GM23338 (cell line): Measurements from ENCODE around the gene SNX3. TPM values are rescaled to one million over a fixed set of nuclear protein-coding genes. Genes with fewer than 3 reads are reported as not detected.

Experiments used
- ATAC-seq: fragments of 200-7000 bp; cut with Tn5 transposase; 3 replicates; pipeline ENCODE4 v1.9.1; 2020
- DNase-seq: peaks from one replicate; pipeline ENCODE4 v3.0.0-alpha.2; 2015; ENCODE audit warnings: low spot score
- H2AFZ ChIP-seq: fragments of 200-600 bp; sonication (generic); 2 replicates; pipeline ENCODE4 v1.8.0; 2016; ENCODE audit warnings: antibody characterized with exemption, mild to moderate bottlenecking, moderate library complexity
- H3F3A ChIP-seq: fragments of 200-600 bp; sonication (generic); replicated peaks from 2 replicates; pipeline ENCODE4 v1.8.0; 2017; ENCODE audit warnings: antibody characterized with exemption, mixed run types, low read depth
- H3K27ac ChIP-seq: fragments of 200-600 bp; sonication (generic); 2 replicates; pipeline ENCODE4 v1.6.1; 2016; ENCODE audit warnings: low read depth
- H3K27me3 ChIP-seq: fragments of 200-600 bp; sonication (generic); 2 replicates; pipeline ENCODE4 v1.8.0; 2016; ENCODE audit warnings: mild to moderate bottlenecking, mixed run types, moderate library complexity; ENCODE audit not compliant: insufficient read depth
- H3K36me3 ChIP-seq: fragments of 200-600 bp; sonication (generic); 2 replicates; pipeline ENCODE4 v1.8.0; 2016; ENCODE audit warnings: mild to moderate bottlenecking; ENCODE audit not compliant: insufficient read depth
- H3K4me1 ChIP-seq: fragments of 200-600 bp; sonication (generic); 2 replicates; pipeline ENCODE4 v1.8.0; 2016; ENCODE audit warnings: mild to moderate bottlenecking, moderate library complexity; ENCODE audit not compliant: insufficient read depth
- H3K4me2 ChIP-seq: fragments of 200-600 bp; sonication (generic); 2 replicates; pipeline ENCODE4 v1.7.1; 2017; ENCODE audit warnings: mixed run types
- H3K4me3 ChIP-seq: fragments of 200-600 bp; sonication (generic); 2 replicates; pipeline ENCODE4 v1.6.1; 2016; ENCODE audit warnings: mixed run types
- H3K79me2 ChIP-seq: fragments of 200-600 bp; sonication (generic); replicated peaks from 2 replicates; pipeline ENCODE4 v1.8.0; 2017; ENCODE audit warnings: mild to moderate bottlenecking; ENCODE audit not compliant: insufficient read depth
- H3K9me2 ChIP-seq: fragments of 200-600 bp; sonication (generic); 2 replicates; pipeline ENCODE4 v1.8.0; 2017; ENCODE audit not compliant: insufficient read depth
- H4K20me1 ChIP-seq: fragments of 200-600 bp; sonication (generic); replicated peaks from 2 replicates; pipeline ENCODE4 v1.8.0; 2017; ENCODE audit warnings: mild to moderate bottlenecking; ENCODE audit not compliant: insufficient read depth
- H3K27ac Mint-ChIP-seq: 2 replicates; pipeline ENCODE4 v1.8.0; 2020; ENCODE audit warnings: inconsistent platforms, mild to moderate bottlenecking, moderate library complexity, mixed read lengths
- H3K27me3 Mint-ChIP-seq: 3 replicates; pipeline ENCODE4 v1.8.0; 2022; ENCODE audit warnings: low read depth, mild to moderate bottlenecking, moderate library complexity, mixed read lengths, inconsistent platforms; ENCODE audit not compliant: insufficient read depth, poor library complexity
- H3K36me3 Mint-ChIP-seq: 3 replicates; pipeline ENCODE4 v1.8.0; 2021; ENCODE audit warnings: low read depth, mild to moderate bottlenecking, inconsistent platforms, moderate library complexity, mixed read lengths
- H3K4me1 Mint-ChIP-seq: 3 replicates; pipeline ENCODE4 v1.8.0; 2020; ENCODE audit warnings: mild to moderate bottlenecking, inconsistent platforms, mixed read lengths
- H3K4me3 Mint-ChIP-seq: 3 replicates; pipeline ENCODE4 v1.8.0; 2021; ENCODE audit warnings: moderate library complexity, mild to moderate bottlenecking, inconsistent platforms, mixed read lengths
- H3K9me3 Mint-ChIP-seq: 3 replicates; pipeline ENCODE4 v1.8.0; 2020; ENCODE audit warnings: moderate library complexity, mild to moderate bottlenecking, inconsistent platforms, mixed read lengths
- CREB1 ChIP-seq: fragments of 250-450 bp; sonication (Bioruptor Pico); IDR thresholded peaks from 2 replicates; pipeline ENCODE4 v1.5.0; 2020; ENCODE audit warnings: low read depth, mild to moderate bottlenecking, moderate library complexity
- POLR2AphosphoS5 ChIP-seq: IDR thresholded peaks from 2 replicates; pipeline ENCODE4 v1.6.1; 2016; ENCODE audit warnings: antibody characterized with exemption, low read depth
- STAT1 ChIP-seq: IDR thresholded peaks from one replicate; pipeline ENCODE4 v1.6.1; 2016; ENCODE audit warnings: antibody characterized with exemption; ENCODE audit not compliant: unreplicated experiment
- long read RNA-seq: library from polyadenylated mRNA; unstranded; transcript quantifications from one replicate; pipeline ENCODE4 v2.0.0, GENCODE V29; 2020; ENCODE audit not compliant: unreplicated experiment
- polyA plus RNA-seq: library from polyadenylated mRNA; unstranded; fragments of >200 nt; fragmentation: Nextera tagmentation; extraction: Ambion mirVana; gene quantifications from 2 replicates; pipeline ENCODE4 v1.2.1, GENCODE V29; 2016
- total RNA-seq: library from RNA; depleted of rRNA; stranded (reverse); fragments of >200 nt; shearing (Covaris generic); gene quantifications from 2 replicates; pipeline ENCODE4 v1.2.3, GENCODE V29; 2014; rRNA removed
- TF ChIP-seq, protein P1 (sequence below): IDR thresholded peaks from 2 replicates; pipeline ENCODE4 v1.6.1; 2016; ENCODE audit warnings: antibody characterized with exemption
- TF ChIP-seq, protein P2 (sequence below), 2 experiments: fragments of 200-600 bp in 1 of 2; sonication (generic) in 1 of 2; conservative IDR thresholded peaks; 2 replicates each; pipeline versions ENCODE4 v1.5.1 to v1.6.1; 2016 to 2017; ENCODE audit warnings: antibody characterized with exemption in 2 of 2, low read depth in 2 of 2, mild to moderate bottlenecking in 2 of 2, moderate library complexity in 1 of 2
- TF ChIP-seq, protein P3 (sequence below): fragments of 250-450 bp; sonication (Bioruptor Pico); IDR thresholded peaks from 2 replicates; pipeline ENCODE4 v1.5.0; 2020; ENCODE audit warnings: mild to moderate bottlenecking, moderate library complexity

SNX3 gene
- total RNA-seq = 79.3 and 87.2 TPM in 2 replicates
- 123 and 125 TPM in 2 replicates for polyA plus RNA-seq
- long read RNA-seq, transcript SNX3-201 (4 exons, 1,755 nt) = major isoform, 67 of 73 reads
- long read RNA-seq, partial matches to known transcripts = 2 of 73 reads
- long read RNA-seq, other reads (novel, unspliced or antisense) = 1 of 73 reads

DNA sequence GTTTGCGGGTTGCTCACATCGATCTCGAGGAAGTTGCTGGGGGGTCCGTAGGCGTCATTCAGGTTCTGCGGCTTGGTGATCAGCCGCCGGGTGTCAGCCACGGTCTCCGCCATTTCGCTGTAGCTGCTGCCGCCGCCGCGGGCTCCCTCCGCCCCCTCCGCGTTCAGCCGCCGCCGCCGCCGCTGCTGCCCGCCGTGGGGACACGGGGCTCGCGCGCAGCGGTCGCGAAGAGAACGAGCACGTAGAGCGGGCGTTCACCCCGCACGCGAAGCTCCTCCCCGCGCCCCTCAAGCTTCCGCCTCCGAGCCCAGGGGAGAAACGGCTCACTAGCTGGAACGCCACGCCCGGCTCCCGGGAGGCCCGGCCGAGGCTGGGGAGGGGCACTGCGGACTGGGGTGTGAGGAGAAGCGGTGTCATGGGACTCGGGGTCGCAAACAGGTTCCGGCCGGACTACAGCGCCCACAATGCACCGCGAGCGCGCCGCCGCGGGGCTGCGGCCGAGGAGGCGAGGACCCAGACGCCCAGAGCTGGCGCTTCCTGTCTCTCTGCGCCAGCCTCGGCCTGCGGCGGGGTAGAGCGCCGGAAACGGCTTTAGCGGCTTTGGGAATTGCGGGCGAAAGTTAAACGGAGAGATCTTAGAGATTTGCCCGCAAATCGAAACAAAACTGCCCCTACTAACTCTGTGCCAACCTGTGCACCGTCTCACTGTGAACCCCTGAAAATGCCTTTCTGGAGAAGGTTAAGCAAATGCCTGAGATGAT, at the start of gene SNX3:
TSS of gene SNX3 (minus strand) at position 232 of the 761 bp plus-strand sequence. CDS start at position 113, 119 bp downstream.
- H3K79me2 ChIP-seq = peaks cover 40% of the 10 kb centered on the region
- DNase-seq (peak; percentile 95), ATAC-seq (peak; percentile 94)
- H3K4me3 Mint-ChIP-seq = peak within 1 kb of the TSS; percentile 85
- no peaks in the 10 kb centered on the region for H3K9me2 ChIP-seq
- no peaks in the 10 kb centered on the region for H3K9me3 Mint-ChIP-seq
- peak within 1 kb of the TSS; percentile 96 for H3K27ac Mint-ChIP-seq
- peak within 1 kb of the TSS; percentile 86 for H3K27ac ChIP-seq
- no peaks in the 10 kb centered on the region for H3K36me3 ChIP-seq
- peak within 1 kb of the TSS; percentile 85 for H3K4me2 ChIP-seq
- H3K4me1 ChIP-seq = peaks cover 10% of the 10 kb centered on the region
- H3K4me3 ChIP-seq = peak within 1 kb of the TSS; percentile 98
- H3K36me3 Mint-ChIP-seq = no peaks in the 10 kb centered on the region
- H4K20me1 ChIP-seq = 0 out of 2 replicates have a peak, but pooled peaks cover 7% of the 10 kb centered on the region
- peaks cover 2% of the 10 kb centered on the region; the same call in 1 of the 2 replicates for H3F3A ChIP-seq
- H2AFZ ChIP-seq = peak within 1 kb of the TSS; percentile 98
- TF ChIP-seq, protein P1, sequence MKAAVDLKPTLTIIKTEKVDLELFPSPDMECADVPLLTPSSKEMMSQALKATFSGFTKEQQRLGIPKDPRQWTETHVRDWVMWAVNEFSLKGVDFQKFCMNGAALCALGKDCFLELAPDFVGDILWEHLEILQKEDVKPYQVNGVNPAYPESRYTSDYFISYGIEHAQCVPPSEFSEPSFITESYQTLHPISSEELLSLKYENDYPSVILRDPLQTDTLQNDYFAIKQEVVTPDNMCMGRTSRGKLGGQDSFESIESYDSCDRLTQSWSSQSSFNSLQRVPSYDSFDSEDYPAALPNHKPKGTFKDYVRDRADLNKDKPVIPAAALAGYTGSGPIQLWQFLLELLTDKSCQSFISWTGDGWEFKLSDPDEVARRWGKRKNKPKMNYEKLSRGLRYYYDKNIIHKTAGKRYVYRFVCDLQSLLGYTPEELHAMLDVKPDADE = peak; percentile 74
- TF ChIP-seq POLR2AphosphoS5 (peak; percentile 67), CREB1 (CRISPR knock-in tag) (peak; percentile 6; the same call in 1 of the 2 replicates), STAT1 (no peak)
- TF ChIP-seq, protein P2, sequence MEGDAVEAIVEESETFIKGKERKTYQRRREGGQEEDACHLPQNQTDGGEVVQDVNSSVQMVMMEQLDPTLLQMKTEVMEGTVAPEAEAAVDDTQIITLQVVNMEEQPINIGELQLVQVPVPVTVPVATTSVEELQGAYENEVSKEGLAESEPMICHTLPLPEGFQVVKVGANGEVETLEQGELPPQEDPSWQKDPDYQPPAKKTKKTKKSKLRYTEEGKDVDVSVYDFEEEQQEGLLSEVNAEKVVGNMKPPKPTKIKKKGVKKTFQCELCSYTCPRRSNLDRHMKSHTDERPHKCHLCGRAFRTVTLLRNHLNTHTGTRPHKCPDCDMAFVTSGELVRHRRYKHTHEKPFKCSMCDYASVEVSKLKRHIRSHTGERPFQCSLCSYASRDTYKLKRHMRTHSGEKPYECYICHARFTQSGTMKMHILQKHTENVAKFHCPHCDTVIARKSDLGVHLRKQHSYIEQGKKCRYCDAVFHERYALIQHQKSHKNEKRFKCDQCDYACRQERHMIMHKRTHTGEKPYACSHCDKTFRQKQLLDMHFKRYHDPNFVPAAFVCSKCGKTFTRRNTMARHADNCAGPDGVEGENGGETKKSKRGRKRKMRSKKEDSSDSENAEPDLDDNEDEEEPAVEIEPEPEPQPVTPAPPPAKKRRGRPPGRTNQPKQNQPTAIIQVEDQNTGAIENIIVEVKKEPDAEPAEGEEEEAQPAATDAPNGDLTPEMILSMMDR (conservative IDR thresholded peaks at IDR 0.05; ENCODE audit: low read depth in 2 of 2) = no peak
- no peaks in the 10 kb centered on the region for H3K27me3 ChIP-seq
- H3K27me3 Mint-ChIP-seq = no peaks in the 10 kb centered on the region
- no peaks in the 10 kb centered on the region; the same call in 2 of the 3 replicates for H3K4me1 Mint-ChIP-seq

DNA sequence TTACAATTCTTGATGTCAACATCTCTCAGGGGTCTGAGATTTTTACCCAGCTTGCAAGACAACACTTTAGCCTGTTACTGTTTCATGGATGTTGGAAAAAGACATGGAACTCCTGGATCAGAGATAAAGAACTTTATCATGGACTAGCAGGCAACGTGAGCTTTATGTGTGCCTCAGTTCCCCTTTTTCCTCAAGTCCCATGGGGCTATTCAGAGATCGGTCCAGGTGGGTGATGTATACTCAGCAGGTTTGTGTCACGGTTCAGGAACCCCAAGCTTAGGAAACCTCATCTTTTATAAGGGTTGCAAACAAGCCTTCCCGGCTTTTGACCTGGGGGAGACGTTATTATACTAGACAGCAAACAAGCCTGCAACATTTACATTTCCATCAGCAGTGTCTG, 49.0 kb upstream of the SNX3 start:
- H3K4me1 Mint-ChIP-seq = peaks cover 9% of the 10 kb centered on the region; the same call in 2 of the 3 replicates
- Histone ChIP-seq H3K9me2 (no peaks in the 10 kb centered on the region), H3K27ac (no peak overlapping the region), H3K27me3 (no peaks in the 10 kb centered on the region), H4K20me1 (no peaks in the 10 kb centered on the region; the same call in 1 of the 2 replicates), H2AFZ (no peak overlapping the region), H3K36me3 (no peaks in the 10 kb centered on the region), H3K4me1 (peaks cover 6% of the 10 kb centered on the region; the same call in 1 of the 2 replicates), H3K4me2 (no peak overlapping the region), H3K4me3 (no peak overlapping the region), H3F3A (no peaks in the 10 kb centered on the region), H3K79me2 (no peaks in the 10 kb centered on the region)
- H3K9me3 Mint-ChIP-seq = no peaks in the 10 kb centered on the region
- no peak overlapping the region for H3K4me3 Mint-ChIP-seq
- H3K27ac Mint-ChIP-seq = no peak overlapping the region
- H3K27me3 Mint-ChIP-seq = peaks cover 6% of the 10 kb centered on the region
- no peaks in the 10 kb centered on the region for H3K36me3 Mint-ChIP-seq
- ATAC-seq (no peak), DNase-seq (no peak)
- TF ChIP-seq, protein P1 = no peak
- no peak for TF ChIP-seq CREB1 (CRISPR knock-in tag)
- TF ChIP-seq, protein P3, sequence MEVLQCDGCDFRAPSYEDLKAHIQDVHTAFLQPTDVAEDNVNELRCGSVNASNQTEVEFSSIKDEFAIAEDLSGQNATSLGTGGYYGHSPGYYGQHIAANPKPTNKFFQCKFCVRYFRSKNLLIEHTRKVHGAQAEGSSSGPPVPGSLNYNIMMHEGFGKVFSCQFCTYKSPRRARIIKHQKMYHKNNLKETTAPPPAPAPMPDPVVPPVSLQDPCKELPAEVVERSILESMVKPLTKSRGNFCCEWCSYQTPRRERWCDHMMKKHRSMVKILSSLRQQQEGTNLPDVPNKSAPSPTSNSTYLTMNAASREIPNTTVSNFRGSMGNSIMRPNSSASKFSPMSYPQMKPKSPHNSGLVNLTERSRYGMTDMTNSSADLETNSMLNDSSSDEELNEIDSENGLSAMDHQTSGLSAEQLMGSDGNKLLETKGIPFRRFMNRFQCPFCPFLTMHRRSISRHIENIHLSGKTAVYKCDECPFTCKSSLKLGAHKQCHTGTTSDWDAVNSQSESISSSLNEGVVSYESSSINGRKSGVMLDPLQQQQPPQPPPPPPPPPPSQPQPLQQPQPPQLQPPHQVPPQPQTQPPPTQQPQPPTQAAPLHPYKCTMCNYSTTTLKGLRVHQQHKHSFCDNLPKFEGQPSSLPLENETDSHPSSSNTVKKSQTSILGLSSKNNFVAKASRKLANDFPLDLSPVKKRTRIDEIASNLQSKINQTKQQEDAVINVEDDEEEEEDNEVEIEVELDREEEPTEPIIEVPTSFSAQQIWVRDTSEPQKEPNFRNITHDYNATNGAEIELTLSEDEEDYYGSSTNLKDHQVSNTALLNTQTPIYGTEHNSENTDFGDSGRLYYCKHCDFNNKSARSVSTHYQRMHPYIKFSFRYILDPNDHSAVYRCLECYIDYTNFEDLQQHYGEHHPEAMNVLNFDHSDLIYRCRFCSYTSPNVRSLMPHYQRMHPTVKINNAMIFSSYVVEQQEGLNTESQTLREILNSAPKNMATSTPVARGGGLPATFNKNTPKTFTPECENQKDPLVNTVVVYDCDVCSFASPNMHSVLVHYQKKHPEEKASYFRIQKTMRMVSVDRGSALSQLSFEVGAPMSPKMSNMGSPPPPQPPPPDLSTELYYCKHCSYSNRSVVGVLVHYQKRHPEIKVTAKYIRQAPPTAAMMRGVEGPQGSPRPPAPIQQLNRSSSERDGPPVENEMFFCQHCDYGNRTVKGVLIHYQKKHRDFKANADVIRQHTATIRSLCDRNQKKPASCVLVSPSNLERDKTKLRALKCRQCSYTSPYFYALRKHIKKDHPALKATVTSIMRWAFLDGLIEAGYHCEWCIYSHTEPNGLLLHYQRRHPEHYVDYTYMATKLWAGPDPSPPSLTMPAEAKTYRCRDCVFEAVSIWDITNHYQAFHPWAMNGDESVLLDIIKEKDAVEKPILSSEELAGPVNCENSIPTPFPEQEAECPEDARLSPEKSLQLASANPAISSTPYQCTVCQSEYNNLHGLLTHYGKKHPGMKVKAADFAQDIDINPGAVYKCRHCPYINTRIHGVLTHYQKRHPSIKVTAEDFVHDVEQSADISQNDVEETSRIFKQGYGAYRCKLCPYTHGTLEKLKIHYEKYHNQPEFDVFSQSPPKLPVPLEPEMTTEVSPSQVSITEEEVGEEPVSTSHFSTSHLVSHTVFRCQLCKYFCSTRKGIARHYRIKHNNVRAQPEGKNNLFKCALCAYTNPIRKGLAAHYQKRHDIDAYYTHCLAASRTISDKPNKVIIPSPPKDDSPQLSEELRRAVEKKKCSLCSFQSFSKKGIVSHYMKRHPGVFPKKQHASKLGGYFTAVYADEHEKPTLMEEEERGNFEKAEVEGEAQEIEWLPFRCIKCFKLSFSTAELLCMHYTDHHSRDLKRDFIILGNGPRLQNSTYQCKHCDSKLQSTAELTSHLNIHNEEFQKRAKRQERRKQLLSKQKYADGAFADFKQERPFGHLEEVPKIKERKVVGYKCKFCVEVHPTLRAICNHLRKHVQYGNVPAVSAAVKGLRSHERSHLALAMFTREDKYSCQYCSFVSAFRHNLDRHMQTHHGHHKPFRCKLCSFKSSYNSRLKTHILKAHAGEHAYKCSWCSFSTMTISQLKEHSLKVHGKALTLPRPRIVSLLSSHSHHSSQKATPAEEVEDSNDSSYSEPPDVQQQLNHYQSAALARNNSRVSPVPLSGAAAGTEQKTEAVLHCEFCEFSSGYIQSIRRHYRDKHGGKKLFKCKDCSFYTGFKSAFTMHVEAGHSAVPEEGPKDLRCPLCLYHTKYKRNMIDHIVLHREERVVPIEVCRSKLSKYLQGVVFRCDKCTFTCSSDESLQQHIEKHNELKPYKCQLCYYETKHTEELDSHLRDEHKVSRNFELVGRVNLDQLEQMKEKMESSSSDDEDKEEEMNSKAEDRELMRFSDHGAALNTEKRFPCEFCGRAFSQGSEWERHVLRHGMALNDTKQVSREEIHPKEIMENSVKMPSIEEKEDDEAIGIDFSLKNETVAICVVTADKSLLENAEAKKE (CRISPR knock-in tag) = no peak
